Karpas-422 (cell line): Measurements from ENCODE around the gene MAPK12. TPM values are rescaled to one million over a fixed set of nuclear protein-coding genes. Genes with fewer than 3 reads are reported as not detected.

ENCODE experiments used
- DNase-seq: peaks from one replicate; pipeline ENCODE4 v3.0.0-alpha.2; 2015
- H2AFZ ChIP-seq: fragments of 200-600 bp; sonication (generic); 2 replicates; pipeline ENCODE4 v1.6.1; 2014; ENCODE audit warnings: antibody characterized with exemption, low read length, mixed read lengths
- H3K27ac ChIP-seq: fragments of 200-600 bp; sonication (generic); 2 replicates; pipeline ENCODE4 v1.5.1; 2014; ENCODE audit warnings: mild to moderate bottlenecking, low read length, moderate library complexity
- H3K27me3 ChIP-seq: fragments of 200-600 bp; sonication (generic); 2 replicates; pipeline ENCODE4 v1.6.1; 2014; ENCODE audit warnings: low read length, mixed read lengths
- H3K36me3 ChIP-seq: fragments of 200-600 bp; sonication (generic); 2 replicates; pipeline ENCODE4 v1.6.1; 2014; ENCODE audit warnings: low read length, mixed read lengths; ENCODE audit not compliant: insufficient read depth
- H3K4me1 ChIP-seq: fragments of 200-600 bp; sonication (generic); 2 replicates; pipeline ENCODE4 v1.6.1; 2014; ENCODE audit warnings: mild to moderate bottlenecking, low read length, mixed read lengths
- H3K4me2 ChIP-seq: fragments of 200-600 bp; sonication (generic); 2 replicates; pipeline ENCODE4 v1.6.1; 2014; ENCODE audit warnings: low read length, low read depth, mild to moderate bottlenecking; ENCODE audit not compliant: poor library complexity, severe bottlenecking
- H3K4me3 ChIP-seq: fragments of 200-600 bp; sonication (generic); 2 replicates; pipeline ENCODE4 v1.5.1; 2014; ENCODE audit warnings: mild to moderate bottlenecking, antibody characterized with exemption, low read length, mixed read lengths
- H3K79me2 ChIP-seq: fragments of 200-600 bp; sonication (generic); 2 replicates; pipeline ENCODE4 v1.6.1; 2014; ENCODE audit warnings: mild to moderate bottlenecking, low read length, mixed read lengths
- H3K9ac ChIP-seq: fragments of 200-600 bp; sonication (generic); 2 replicates; pipeline ENCODE4 v1.6.0; 2014; ENCODE audit warnings: low read length
- H3K9me2 ChIP-seq: fragments of 200-600 bp; sonication (generic), shearing (Covaris generic); replicated peaks from 2 replicates; pipeline ENCODE4 v1.6.0; 2014; ENCODE audit warnings: mild to moderate bottlenecking, low read length, moderate library complexity; ENCODE audit not compliant: insufficient read depth
- H3K9me3 ChIP-seq: fragments of 300-700, 200-600 bp; sonication (generic); 2 replicates; pipeline ENCODE4 v1.6.1; 2014; ENCODE audit warnings: low read length, mixed read lengths
- H4K20me1 ChIP-seq: fragments of 200-600 bp; sonication (generic); 2 replicates; pipeline ENCODE4 v1.6.1; 2014; ENCODE audit warnings: mild to moderate bottlenecking, antibody characterized with exemption, low read length, low read depth; ENCODE audit not compliant: insufficient read depth
- total RNA-seq: library from RNA; depleted of rRNA; stranded (reverse); fragments of >200 nt; shearing (Covaris generic); gene quantifications from 2 replicates; pipeline ENCODE4 v1.2.3, GENCODE V29; 2014; ENCODE audit warnings: low replicate concordance

MAPK12 gene
- total RNA-seq, 1 experiment from 2014 or later, result 45.4 TPM

GRCh38 chr22:50280708-50281383 lies 19.4 kb upstream of the MAPK12 start:
- H3K9me2 ChIP-seq, result no peaks in the 10 kb centered on the region
- H3K9ac ChIP-seq, result no peak overlapping the region
- H3K27ac ChIP-seq, result no peak overlapping the region
- no peak for DNase-seq
- H3K4me3 ChIP-seq, result no peak overlapping the region
- no peaks in the 10 kb centered on the region for H3K4me1 ChIP-seq
- H4K20me1 ChIP-seq, result no peaks in the 10 kb centered on the region
- H3K36me3 ChIP-seq, result no peaks in the 10 kb centered on the region
- H3K4me2 ChIP-seq, result no peak overlapping the region
- H3K27me3 ChIP-seq, result no peaks in the 10 kb centered on the region
- no peak overlapping the region for H2AFZ ChIP-seq
- peaks cover 6% of the 10 kb centered on the region for H3K9me3 ChIP-seq
- no peaks in the 10 kb centered on the region for H3K79me2 ChIP-seq

GRCh38 chr22:50280022-50280707 lies 18.7 kb upstream of the MAPK12 start:
- no peak for DNase-seq
- H4K20me1 ChIP-seq, result no peaks in the 10 kb centered on the region
- H3K4me2 ChIP-seq, result no peak overlapping the region
- no peak overlapping the region for H3K4me3 ChIP-seq
- no peaks in the 10 kb centered on the region for H3K9me2 ChIP-seq
- no peak overlapping the region for H2AFZ ChIP-seq
- no peaks in the 10 kb centered on the region for H3K27me3 ChIP-seq
- no peaks in the 10 kb centered on the region for H3K79me2 ChIP-seq
- H3K27ac ChIP-seq, result no peak overlapping the region
- no peaks in the 10 kb centered on the region for H3K36me3 ChIP-seq
- peaks cover 8% of the 10 kb centered on the region for H3K9me3 ChIP-seq
- H3K4me1 ChIP-seq, result no peaks in the 10 kb centered on the region
- H3K9ac ChIP-seq, result no peak overlapping the region

GRCh38 chr22:50278956-50279619 lies 17.6 kb upstream of the MAPK12 start:
- H3K27ac ChIP-seq, result no peak overlapping the region
- no peaks in the 10 kb centered on the region for H4K20me1 ChIP-seq
- no peak overlapping the region for H3K4me2 ChIP-seq
- no peaks in the 10 kb centered on the region for H3K36me3 ChIP-seq
- H3K79me2 ChIP-seq, result no peaks in the 10 kb centered on the region
- H3K9ac ChIP-seq, result no peak overlapping the region
- H3K9me2 ChIP-seq, result no peaks in the 10 kb centered on the region
- H3K27me3 ChIP-seq, result no peaks in the 10 kb centered on the region
- no peak overlapping the region for H2AFZ ChIP-seq
- DNase-seq, result no peak
- H3K9me3 ChIP-seq, result peaks cover 8% of the 10 kb centered on the region
- H3K4me1 ChIP-seq, result no peaks in the 10 kb centered on the region
- H3K4me3 ChIP-seq, result no peak overlapping the region

- Histone ChIP-seq H2AFZ (no peak overlapping the region), H3K36me3 (no peaks in the 10 kb centered on the region), H3K4me1 (no peaks in the 10 kb centered on the region), H3K9me3 (peaks cover 8% of the 10 kb centered on the region), H3K27ac (no peak overlapping the region), H3K9ac (no peak overlapping the region), H4K20me1 (no peaks in the 10 kb centered on the region), H3K9me2 (no peaks in the 10 kb centered on the region), H3K4me2 (no peak overlapping the region), H3K79me2 (no peaks in the 10 kb centered on the region), H3K4me3 (no peak overlapping the region), H3K27me3 (no peaks in the 10 kb centered on the region)
- DNase-seq, result no peak
These were observed 17.0 kb upstream of the MAPK12 start for GRCh38 chr22:50278461-50278860.

GRCh38 chr22:50277761-50278160 lies 16.3 kb upstream of the MAPK12 start:
- Histone ChIP-seq H3K9me3 (peaks cover 8% of the 10 kb centered on the region), H3K9ac (no peak overlapping the region), H3K4me2 (no peak overlapping the region), H2AFZ (no peak overlapping the region), H3K27ac (no peak overlapping the region), H3K27me3 (no peaks in the 10 kb centered on the region), H3K4me3 (no peak overlapping the region), H3K36me3 (no peaks in the 10 kb centered on the region), H3K4me1 (no peaks in the 10 kb centered on the region), H3K79me2 (no peaks in the 10 kb centered on the region), H4K20me1 (no peaks in the 10 kb centered on the region), H3K9me2 (no peaks in the 10 kb centered on the region)
- no peak for DNase-seq

GRCh38 chr22:50276143-50276542 lies 14.7 kb upstream of the MAPK12 start:
- Histone ChIP-seq H3K9me3 (peaks cover 4% of the 10 kb centered on the region; the same call in 1 of the 2 replicates), H3K36me3 (no peaks in the 10 kb centered on the region), H4K20me1 (no peaks in the 10 kb centered on the region), H3K79me2 (no peaks in the 10 kb centered on the region), H3K27ac (no peak overlapping the region), H3K4me1 (peaks cover 9% of the 10 kb centered on the region), H3K9me2 (no peaks in the 10 kb centered on the region), H3K4me2 (no peak overlapping the region), H3K27me3 (no peaks in the 10 kb centered on the region), H3K4me3 (no peak overlapping the region), H2AFZ (no peak overlapping the region), H3K9ac (no peak overlapping the region)
- DNase-seq, result peak; percentile 89

- no peak for DNase-seq
- Histone ChIP-seq H3K36me3 (no peaks in the 10 kb centered on the region), H3K9me3 (peaks cover 4% of the 10 kb centered on the region; the same call in 1 of the 2 replicates), H2AFZ (no peak overlapping the region), H3K27me3 (no peaks in the 10 kb centered on the region), H3K4me1 (peaks cover 16% of the 10 kb centered on the region), H3K27ac (no peak overlapping the region), H3K9ac (no peak overlapping the region), H4K20me1 (no peaks in the 10 kb centered on the region), H3K9me2 (no peaks in the 10 kb centered on the region), H3K4me2 (no peak overlapping the region), H3K4me3 (no peak overlapping the region), H3K79me2 (no peaks in the 10 kb centered on the region)
These were observed 13.9 kb upstream of the MAPK12 start for GRCh38 chr22:50275181-50276055.
